CD4-positive, alpha-beta T cell (primary cell): ENCODE measurements around the gene XPNPEP2. TPM values are rescaled to one million over a fixed set of nuclear protein-coding genes. Genes with fewer than 3 reads are reported as not detected.

Experiments
- ATAC-seq: fragments of 200-7000 bp; cut with Tn5 transposase; one replicate; pipeline ENCODE4 v1.10.0; 2022; ENCODE audit warnings: mild to moderate bottlenecking; ENCODE audit not compliant: poor library complexity
- CTCF ChIA-PET: fragments of 350-600 bp; sonication (Branson Sonifier 250); formaldehyde crosslinking; loops from one replicate; lab custom pipeline; 2021; ENCODE audit warnings: antibody characterized with exemption, inconsistent platforms; lab: Charles Lee
- POLR2A ChIA-PET: fragments of 350-600 bp; sonication (Branson Sonifier 250); formaldehyde crosslinking; loops from one replicate; lab custom pipeline; 2021; ENCODE audit warnings: antibody characterized with exemption, inconsistent platforms; lab: Charles Lee
- DNase-seq, 14 experiments: peaks; one replicate each; pipeline ENCODE4 v3.0.0-alpha.2; 2013 to 2020; ENCODE audit warnings: mixed read lengths in 2 of 14
- H3K27ac ChIP-seq, 2 donors: one replicate each; pipeline versions ENCODE4 v1.5.1 to v1.7.0; 2013; ENCODE audit warnings: low read length in 2 of 2, low read depth in 1 of 2, mild to moderate bottlenecking in 1 of 2
- H3K27me3 ChIP-seq, 2 experiments: 1 replicate in 1 of 2; 2 replicates in 1 of 2; pipeline versions ENCODE4 v1.6.1 to v1.7.0; 2013; ENCODE audit warnings: low read length in 2 of 2, control low read depth in 1 of 2, mild to moderate bottlenecking in 1 of 2, moderate library complexity in 1 of 2; ENCODE audit not compliant: insufficient read depth in 2 of 2, control insufficient read depth in 1 of 2
- H3K36me3 ChIP-seq: one replicate; pipeline ENCODE4 v1.6.1; 2013; ENCODE audit warnings: low read length, control low read depth; ENCODE audit not compliant: insufficient read depth
- H3K4me1 ChIP-seq: one replicate; pipeline ENCODE4 v1.6.1; 2013; ENCODE audit warnings: low read length, control low read depth; ENCODE audit not compliant: insufficient read depth
- H3K4me3 ChIP-seq: one replicate; pipeline ENCODE4 v1.5.1; 2013; ENCODE audit warnings: mild to moderate bottlenecking, low read length, moderate library complexity
- H3K9me3 ChIP-seq, 2 experiments: 1 replicate in 1 of 2; 2 replicates in 1 of 2; pipeline versions ENCODE4 v1.6.1 to v1.7.0; 2013; ENCODE audit warnings: low read length in 2 of 2, mild to moderate bottlenecking in 2 of 2, control low read depth in 1 of 2, moderate library complexity in 1 of 2; ENCODE audit not compliant: control insufficient read depth in 1 of 2, insufficient read depth in 1 of 2
- H3K27ac Mint-ChIP-seq: one replicate; pipeline ENCODE4 v1.8.0; 2020; ENCODE audit warnings: mixed read lengths
- H3K27me3 Mint-ChIP-seq: one replicate; pipeline ENCODE4 v1.8.0; 2021; ENCODE audit warnings: mixed read lengths
- H3K36me3 Mint-ChIP-seq: one replicate; pipeline ENCODE4 v1.8.0; 2021; ENCODE audit warnings: low read depth, mixed read lengths
- H3K4me1 Mint-ChIP-seq: one replicate; pipeline ENCODE4 v1.8.0; 2021; ENCODE audit warnings: low read depth, mixed read lengths
- H3K4me3 Mint-ChIP-seq: one replicate; pipeline ENCODE4 v1.8.0; 2020; ENCODE audit warnings: mild to moderate bottlenecking, mixed read lengths
- H3K9me3 Mint-ChIP-seq: one replicate; pipeline ENCODE4 v1.8.0; 2020; ENCODE audit warnings: mixed read lengths
- intact Hi-C, 2 experiments: fragments of 100-400 bp; cut with DNase I in 1 of 2; cut with micrococcal nuclease in 1 of 2; formaldehyde crosslinking; loops; one replicate each; pipeline versions ENCODE4 v1.15.1 to v1.9.0; 2023 to 2025; cut with DNase I, micrococcal nuclease
- total RNA-seq, 174 experiments: library from RNA in 2 of 174; stranded (reverse) in 2 of 174; gene quantifications; one replicate each; pipeline ENCODE4 v1.2.3 and lab custom pipeline; 2021 to 2026
- TF ChIP-seq, protein P1 (sequence below): fragments of 200-600 bp; IDR thresholded peaks from one replicate; pipeline ENCODE4 v1.8.0; 2022; ENCODE audit warnings: antibody characterized with exemption, mild to moderate bottlenecking

Gene XPNPEP2
- total RNA-seq, 2 experiments from 2014 or later = 0.16 to 0.17 TPM

GRCh38 chrX:129693354-129693753 is 45.4 kb upstream of the XPNPEP2 start:
- H3K27ac Mint-ChIP-seq = no peak overlapping the region
- H3K4me3 ChIP-seq = no peak overlapping the region
- TF ChIP-seq, protein P1, sequence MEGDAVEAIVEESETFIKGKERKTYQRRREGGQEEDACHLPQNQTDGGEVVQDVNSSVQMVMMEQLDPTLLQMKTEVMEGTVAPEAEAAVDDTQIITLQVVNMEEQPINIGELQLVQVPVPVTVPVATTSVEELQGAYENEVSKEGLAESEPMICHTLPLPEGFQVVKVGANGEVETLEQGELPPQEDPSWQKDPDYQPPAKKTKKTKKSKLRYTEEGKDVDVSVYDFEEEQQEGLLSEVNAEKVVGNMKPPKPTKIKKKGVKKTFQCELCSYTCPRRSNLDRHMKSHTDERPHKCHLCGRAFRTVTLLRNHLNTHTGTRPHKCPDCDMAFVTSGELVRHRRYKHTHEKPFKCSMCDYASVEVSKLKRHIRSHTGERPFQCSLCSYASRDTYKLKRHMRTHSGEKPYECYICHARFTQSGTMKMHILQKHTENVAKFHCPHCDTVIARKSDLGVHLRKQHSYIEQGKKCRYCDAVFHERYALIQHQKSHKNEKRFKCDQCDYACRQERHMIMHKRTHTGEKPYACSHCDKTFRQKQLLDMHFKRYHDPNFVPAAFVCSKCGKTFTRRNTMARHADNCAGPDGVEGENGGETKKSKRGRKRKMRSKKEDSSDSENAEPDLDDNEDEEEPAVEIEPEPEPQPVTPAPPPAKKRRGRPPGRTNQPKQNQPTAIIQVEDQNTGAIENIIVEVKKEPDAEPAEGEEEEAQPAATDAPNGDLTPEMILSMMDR = no peak
- H3K4me1 Mint-ChIP-seq = no peaks in the 10 kb centered on the region
- intact Hi-C loops = no loop called here
- no peaks in the 10 kb centered on the region for H3K4me1 ChIP-seq
- POLR2A ChIA-PET = no interaction called here
- H3K4me3 Mint-ChIP-seq = no peak overlapping the region
- H3K36me3 ChIP-seq = no peaks in the 10 kb centered on the region
- H3K9me3 Mint-ChIP-seq = no peaks in the 10 kb centered on the region
- no peak overlapping the region for H3K27ac ChIP-seq
- H3K27me3 ChIP-seq = no peaks in the 10 kb centered on the region
- H3K9me3 ChIP-seq = no peaks in the 10 kb centered on the region
- H3K36me3 Mint-ChIP-seq = no peaks in the 10 kb centered on the region
- ATAC-seq (no peak), DNase-seq (no peak)
- no peaks in the 10 kb centered on the region for H3K27me3 Mint-ChIP-seq
- CTCF ChIA-PET = no interaction called here

DNA sequence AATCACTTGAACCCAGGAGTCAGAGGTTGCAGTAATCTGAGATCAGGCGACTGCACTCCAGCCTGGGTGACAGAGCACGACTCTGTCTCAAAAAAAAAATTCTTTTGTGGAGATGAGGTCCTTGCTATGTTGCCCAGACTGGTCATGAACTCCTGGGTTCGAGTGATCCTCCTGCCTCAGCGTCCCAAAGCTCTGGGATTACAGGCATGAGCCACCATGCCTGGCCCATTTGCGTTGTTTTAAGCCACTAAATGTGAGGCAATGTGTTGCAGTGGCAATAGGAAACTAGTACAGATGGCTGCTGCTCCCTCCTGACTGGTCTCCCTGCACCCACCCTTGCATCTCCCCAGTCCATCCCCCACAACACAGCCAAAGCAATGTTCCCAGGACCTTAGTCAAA is 44.0 kb upstream of the XPNPEP2 start:
- no peaks in the 10 kb centered on the region for H3K36me3 Mint-ChIP-seq
- no peaks in the 10 kb centered on the region for H3K4me1 ChIP-seq
- no peaks in the 10 kb centered on the region for H3K4me1 Mint-ChIP-seq
- H3K27ac ChIP-seq = no peak overlapping the region
- no peak overlapping the region for H3K4me3 ChIP-seq
- H3K9me3 Mint-ChIP-seq = no peaks in the 10 kb centered on the region
- CTCF ChIA-PET = no interaction called here
- POLR2A ChIA-PET = no interaction called here
- no peaks in the 10 kb centered on the region for H3K9me3 ChIP-seq
- ATAC-seq = no peak
- DNase-seq = no peak
- H3K4me3 Mint-ChIP-seq = no peak overlapping the region
- TF ChIP-seq, protein P1 = no peak
- no peaks in the 10 kb centered on the region for H3K36me3 ChIP-seq
- intact Hi-C loops = no loop called here
- no peaks in the 10 kb centered on the region for H3K27me3 Mint-ChIP-seq
- H3K27ac Mint-ChIP-seq = no peak overlapping the region
- H3K27me3 ChIP-seq = no peaks in the 10 kb centered on the region

DNA sequence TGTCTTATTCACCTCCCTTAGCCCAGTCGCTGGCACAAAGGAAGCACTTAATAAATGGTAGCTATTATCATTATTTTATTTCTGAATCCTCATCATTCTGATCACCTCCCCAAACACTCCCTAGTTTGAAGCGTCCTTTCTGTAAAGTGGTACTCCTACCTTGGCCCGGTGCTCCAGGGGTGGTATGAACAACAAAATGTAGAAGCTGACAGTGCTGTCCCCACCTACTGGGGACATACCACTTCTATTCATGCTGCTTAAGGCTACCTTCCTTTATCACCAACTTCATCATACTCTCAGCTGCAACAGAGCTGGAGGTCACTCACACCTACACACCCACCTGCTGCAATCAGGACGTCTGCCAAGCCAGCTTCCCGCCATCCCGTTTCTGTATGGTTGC is 43.2 kb upstream of the XPNPEP2 start:
- Histone ChIP-seq H3K27me3 (no peaks in the 10 kb centered on the region), H3K9me3 (no peaks in the 10 kb centered on the region), H3K4me1 (no peaks in the 10 kb centered on the region), H3K27ac (no peak overlapping the region), H3K4me3 (no peak overlapping the region), H3K36me3 (no peaks in the 10 kb centered on the region)
- POLR2A ChIA-PET = no interaction called here
- H3K9me3 Mint-ChIP-seq = no peaks in the 10 kb centered on the region
- no peak overlapping the region for H3K27ac Mint-ChIP-seq
- H3K4me1 Mint-ChIP-seq = no peaks in the 10 kb centered on the region
- H3K36me3 Mint-ChIP-seq = no peaks in the 10 kb centered on the region
- H3K27me3 Mint-ChIP-seq = no peaks in the 10 kb centered on the region
- DNase-seq = no peak
- intact Hi-C loops = no loop called here
- CTCF ChIA-PET = no interaction called here
- TF ChIP-seq, protein P1 = no peak
- H3K4me3 Mint-ChIP-seq = no peak overlapping the region
- ATAC-seq = no peak
